BLaER1 (cell line): ENCODE data around the gene SEMA5A.

Source experiments
- H3K27ac ChIP-seq: shearing (Covaris generic); formaldehyde crosslinking; 2 replicates; pipeline ENCODE4 v1.8.1; 2022
- H3K27me3 ChIP-seq: shearing (Covaris generic); formaldehyde crosslinking; 2 replicates; pipeline ENCODE4 v1.8.1; 2022
- H3K36me3 ChIP-seq: shearing (Covaris generic); formaldehyde crosslinking; 2 replicates; pipeline ENCODE4 v1.8.1; 2022
- H3K4me1 ChIP-seq: shearing (Covaris generic); formaldehyde crosslinking; 2 replicates; pipeline ENCODE4 v1.8.1; 2022
- H3K4me2 ChIP-seq: shearing (Covaris generic); formaldehyde crosslinking; 2 replicates; pipeline ENCODE4 v1.8.1; 2022
- H3K4me3 ChIP-seq: shearing (Covaris generic); formaldehyde crosslinking; 2 replicates; pipeline ENCODE4 v1.8.1; 2022
- H3K9ac ChIP-seq: shearing (Covaris generic); formaldehyde crosslinking; 2 replicates; pipeline ENCODE4 v1.8.1; 2022
- H3K9me3 ChIP-seq: shearing (Covaris generic); formaldehyde crosslinking; 2 replicates; pipeline ENCODE4 v1.8.1; 2022
- H4K20me1 ChIP-seq: shearing (Covaris generic); formaldehyde crosslinking; 2 replicates; pipeline ENCODE4 v1.8.1; 2022
- Cebpa-rat ChIP-seq: shearing (Covaris generic); IDR thresholded peaks from 2 replicates; pipeline ENCODE4 v1.8.1; 2022

The SEMA5A gene

DNA sequence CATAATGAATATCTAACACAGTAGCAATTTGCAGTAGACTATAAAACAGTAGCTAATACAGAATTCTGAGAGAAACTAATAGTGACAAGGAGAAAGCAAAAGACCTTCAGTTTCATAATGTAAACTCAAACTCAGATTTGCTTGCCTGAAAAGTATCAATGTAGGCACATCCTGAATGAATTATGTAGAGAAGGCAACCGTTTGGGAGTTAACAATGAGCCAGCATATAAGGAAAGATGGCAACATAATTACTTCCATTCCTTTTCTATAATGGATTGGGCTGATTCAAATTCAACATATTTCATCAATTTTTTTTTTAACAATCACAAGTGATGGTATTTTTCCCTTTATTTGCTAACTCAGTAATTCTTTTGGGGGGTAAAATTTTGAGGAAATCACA is 261.6 kb downstream of the SEMA5A start:
- no peaks in the 10 kb centered on the region for H3K9me3 ChIP-seq
- H3K9ac ChIP-seq, result no peak overlapping the region
- no peaks in the 10 kb centered on the region for H4K20me1 ChIP-seq
- no peaks in the 10 kb centered on the region for H3K27me3 ChIP-seq
- H3K4me3 ChIP-seq, result no peak overlapping the region
- no peak overlapping the region for H3K4me2 ChIP-seq
- no peak for TF ChIP-seq Cebpa-rat
- H3K27ac ChIP-seq, result no peak overlapping the region
- H3K36me3 ChIP-seq, result no peaks in the 10 kb centered on the region
- H3K4me1 ChIP-seq, result no peaks in the 10 kb centered on the region

DNA sequence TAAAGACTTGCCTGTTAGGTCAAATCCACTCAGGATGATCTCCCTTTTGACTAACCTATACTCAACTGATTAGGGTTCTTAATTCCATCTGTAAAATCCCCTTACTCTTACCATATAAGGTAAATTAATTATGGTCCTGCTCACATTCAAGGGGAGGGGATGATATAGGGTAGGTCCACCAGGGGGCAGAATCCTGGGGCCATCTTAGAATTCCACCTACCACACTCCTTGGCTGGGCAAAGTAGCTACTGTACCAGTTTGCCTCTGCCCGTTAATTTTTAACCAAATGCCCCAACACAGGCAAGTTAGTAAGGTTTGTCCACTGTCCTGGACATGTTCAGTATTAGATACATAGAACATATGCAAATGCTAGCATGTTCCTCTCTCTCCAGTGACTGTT is 262.4 kb downstream of the SEMA5A start:
- H4K20me1 ChIP-seq, result no peaks in the 10 kb centered on the region
- no peaks in the 10 kb centered on the region for H3K36me3 ChIP-seq
- H3K27ac ChIP-seq, result no peak overlapping the region
- no peak overlapping the region for H3K4me2 ChIP-seq
- no peak for TF ChIP-seq Cebpa-rat
- peaks cover 8% of the 10 kb centered on the region for H3K9me3 ChIP-seq
- H3K27me3 ChIP-seq, result no peaks in the 10 kb centered on the region
- no peaks in the 10 kb centered on the region for H3K4me1 ChIP-seq
- no peak overlapping the region for H3K9ac ChIP-seq
- no peak overlapping the region for H3K4me3 ChIP-seq

DNA sequence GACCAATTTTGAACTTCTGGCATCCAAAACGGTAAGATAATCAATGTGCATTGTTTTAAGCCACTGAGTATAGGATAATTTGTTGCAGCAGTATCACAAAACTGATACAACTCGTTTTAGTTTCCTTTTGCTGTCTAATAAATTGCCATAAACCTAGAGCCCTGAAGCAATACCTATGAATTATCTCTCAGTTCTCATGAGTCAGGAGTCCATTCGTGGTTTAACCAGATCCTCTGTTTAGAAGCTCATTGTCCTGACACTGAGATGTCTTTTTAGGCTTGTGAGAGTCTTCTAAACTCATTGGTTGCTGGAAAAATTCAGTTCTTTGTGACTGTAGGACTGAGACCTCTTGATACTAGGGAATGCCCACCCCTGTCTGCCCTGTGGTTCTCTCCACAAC is 262.9 kb downstream of the SEMA5A start:
- H3K4me1 ChIP-seq, result no peaks in the 10 kb centered on the region
- peaks cover 12% of the 10 kb centered on the region for H3K9me3 ChIP-seq
- no peak for TF ChIP-seq Cebpa-rat
- H3K4me3 ChIP-seq, result no peak overlapping the region
- H3K9ac ChIP-seq, result no peak overlapping the region
- no peak overlapping the region for H3K4me2 ChIP-seq
- H4K20me1 ChIP-seq, result no peaks in the 10 kb centered on the region
- H3K36me3 ChIP-seq, result no peaks in the 10 kb centered on the region
- H3K27me3 ChIP-seq, result no peaks in the 10 kb centered on the region
- H3K27ac ChIP-seq, result no peak overlapping the region

DNA sequence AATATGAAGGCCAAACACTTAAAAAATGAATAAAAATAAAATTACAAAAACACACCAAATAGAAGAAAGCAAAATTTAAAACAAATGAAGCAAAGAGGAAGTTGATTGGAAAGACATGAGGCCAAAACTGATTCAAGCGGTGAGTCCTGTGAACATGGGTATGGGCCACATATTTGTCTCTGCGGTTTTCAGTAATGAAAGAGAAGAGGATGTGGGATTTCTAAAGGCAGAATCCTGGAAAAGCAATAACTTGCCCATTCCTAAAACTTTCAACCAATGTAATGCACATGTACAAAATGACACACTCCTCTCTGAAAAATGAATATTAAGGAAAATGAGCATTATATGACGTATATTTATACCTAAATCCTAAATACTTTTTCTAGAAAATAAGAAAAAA is 263.7 kb downstream of the SEMA5A start:
- no peak overlapping the region for H3K27ac ChIP-seq
- no peak for TF ChIP-seq Cebpa-rat
- H3K9me3 ChIP-seq, result peaks cover 17% of the 10 kb centered on the region
- H3K4me1 ChIP-seq, result no peaks in the 10 kb centered on the region
- no peaks in the 10 kb centered on the region for H4K20me1 ChIP-seq
- no peak overlapping the region for H3K4me2 ChIP-seq
- no peak overlapping the region for H3K4me3 ChIP-seq
- no peak overlapping the region for H3K9ac ChIP-seq
- H3K36me3 ChIP-seq, result no peaks in the 10 kb centered on the region
- H3K27me3 ChIP-seq, result no peaks in the 10 kb centered on the region

DNA sequence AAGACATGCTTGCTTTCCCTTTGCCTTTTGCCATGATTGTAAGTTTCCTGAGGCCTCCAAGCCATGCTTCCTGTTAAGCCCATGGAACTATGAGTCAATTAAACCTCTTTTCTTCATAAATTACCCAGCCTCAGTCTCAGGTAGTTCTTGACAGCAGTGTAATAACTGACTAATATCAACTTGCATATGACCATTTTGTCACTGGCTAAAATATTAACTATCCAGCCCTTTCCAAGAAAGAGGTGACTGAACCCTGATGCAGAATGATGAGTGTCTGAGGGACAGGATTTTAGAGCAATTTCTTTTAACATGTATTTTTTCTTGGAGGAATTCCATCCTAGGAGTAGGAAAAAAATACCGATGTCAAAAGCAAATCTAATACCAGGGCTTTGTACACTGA is 266.1 kb downstream of the SEMA5A start:
- H3K4me3 ChIP-seq, result no peak overlapping the region
- H3K9ac ChIP-seq, result no peak overlapping the region
- H3K27ac ChIP-seq, result no peak overlapping the region
- peaks cover 17% of the 10 kb centered on the region for H3K9me3 ChIP-seq
- no peaks in the 10 kb centered on the region for H3K36me3 ChIP-seq
- no peak overlapping the region for H3K4me2 ChIP-seq
- no peaks in the 10 kb centered on the region for H3K27me3 ChIP-seq
- no peaks in the 10 kb centered on the region for H4K20me1 ChIP-seq
- no peak for TF ChIP-seq Cebpa-rat
- H3K4me1 ChIP-seq, result no peaks in the 10 kb centered on the region

DNA sequence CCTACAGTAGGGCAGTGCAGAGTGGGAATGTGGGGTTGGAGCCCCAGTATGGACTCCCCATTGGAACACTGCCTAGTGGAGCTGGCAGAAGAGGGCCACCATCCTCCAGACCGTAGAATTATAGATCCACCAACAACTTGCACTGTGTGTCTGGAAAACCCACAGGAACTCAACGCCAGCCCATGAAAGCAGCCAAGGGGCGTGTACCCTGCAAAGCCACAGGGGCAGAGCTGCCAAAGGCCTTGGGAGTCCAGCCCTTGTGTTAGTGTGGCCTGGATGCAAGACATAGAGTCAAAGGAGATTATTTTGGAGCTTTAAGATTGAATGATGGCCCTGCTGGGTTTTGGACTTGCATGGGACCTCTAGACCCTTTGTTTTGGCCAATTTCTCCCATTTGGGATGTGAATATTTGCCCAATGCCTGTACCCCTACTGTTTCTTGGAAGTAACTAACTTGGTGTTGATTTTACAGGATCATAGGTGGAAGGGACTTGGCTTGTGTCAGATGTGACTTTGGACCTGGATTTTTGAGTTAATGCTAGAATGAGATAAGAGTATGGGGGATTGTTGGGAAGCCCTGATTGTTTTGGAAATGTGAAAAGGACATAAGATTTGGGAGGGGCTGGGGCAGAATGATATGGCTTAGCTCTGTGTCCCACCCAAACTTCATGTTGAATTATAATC is 266.8 kb downstream of the SEMA5A start:
- no peaks in the 10 kb centered on the region for H3K4me1 ChIP-seq

DNA sequence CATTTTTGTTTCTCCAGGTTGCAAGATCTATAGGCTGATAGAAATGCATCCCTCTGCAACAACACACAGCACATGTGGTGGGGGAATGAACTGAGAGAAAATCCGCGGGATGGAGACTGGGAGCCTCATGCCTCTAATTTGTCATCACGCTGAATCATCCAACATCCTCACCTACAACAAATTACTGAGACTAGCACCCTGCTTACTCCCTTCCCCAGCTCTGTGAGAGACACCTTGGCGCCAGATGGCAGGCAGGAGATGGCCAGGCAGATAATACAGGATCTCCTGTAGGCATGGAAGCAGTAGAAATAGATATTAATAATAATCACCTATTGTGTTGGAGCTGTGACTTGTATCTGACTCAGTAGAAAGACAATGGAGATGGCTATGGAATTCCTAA is 276.9 kb downstream of the SEMA5A start:
- H4K20me1 ChIP-seq, result no peaks in the 10 kb centered on the region
- no peak overlapping the region for H3K9ac ChIP-seq
- no peaks in the 10 kb centered on the region for H3K27me3 ChIP-seq
- H3K36me3 ChIP-seq, result no peaks in the 10 kb centered on the region
- H3K4me3 ChIP-seq, result no peak overlapping the region
- no peak overlapping the region for H3K4me2 ChIP-seq
- no peak for TF ChIP-seq Cebpa-rat
- peaks cover 16% of the 10 kb centered on the region; the same call in 1 of the 2 replicates for H3K9me3 ChIP-seq
- H3K4me1 ChIP-seq, result no peaks in the 10 kb centered on the region
- H3K27ac ChIP-seq, result no peak overlapping the region

More for the DNA sequence above, 266.8 kb downstream of the SEMA5A start:
- H3K36me3 ChIP-seq, result no peaks in the 10 kb centered on the region
- H3K4me2 ChIP-seq, result no peak overlapping the region
- no peak overlapping the region for H3K27ac ChIP-seq
- H3K9ac ChIP-seq, result no peak overlapping the region
- no peak for TF ChIP-seq Cebpa-rat
- H3K4me3 ChIP-seq, result no peak overlapping the region
- no peaks in the 10 kb centered on the region for H4K20me1 ChIP-seq
- peaks cover 17% of the 10 kb centered on the region for H3K9me3 ChIP-seq
- H3K27me3 ChIP-seq, result no peaks in the 10 kb centered on the region

DNA sequence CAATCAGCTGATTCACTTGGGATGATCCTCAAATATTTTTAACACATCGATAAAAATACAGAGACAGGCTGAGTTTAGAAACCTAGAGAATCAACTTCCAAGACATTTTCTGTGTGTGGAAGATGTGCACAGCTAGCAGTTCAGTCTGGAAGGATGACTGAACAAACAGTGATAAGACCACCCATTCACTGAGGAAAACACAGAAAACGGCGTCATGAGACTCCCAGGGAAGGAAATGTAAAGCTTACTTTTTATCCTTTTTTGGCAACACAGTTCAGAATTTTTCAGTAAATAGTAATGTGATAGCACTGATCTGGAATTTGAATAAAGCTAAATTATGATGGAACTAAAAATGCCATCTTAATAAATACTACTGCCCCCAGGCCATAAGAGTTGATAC is 277.6 kb downstream of the SEMA5A start:
- no peaks in the 10 kb centered on the region for H3K4me1 ChIP-seq
- H3K4me3 ChIP-seq, result no peak overlapping the region
- no peaks in the 10 kb centered on the region for H3K36me3 ChIP-seq
- no peak overlapping the region for H3K9ac ChIP-seq
- no peak overlapping the region for H3K27ac ChIP-seq
- no peak overlapping the region for H3K4me2 ChIP-seq
- no peaks in the 10 kb centered on the region for H3K27me3 ChIP-seq
- no peaks in the 10 kb centered on the region for H4K20me1 ChIP-seq
- TF ChIP-seq Cebpa-rat, result no peak
- H3K9me3 ChIP-seq, result peaks cover 16% of the 10 kb centered on the region; the same call in 1 of the 2 replicates

DNA sequence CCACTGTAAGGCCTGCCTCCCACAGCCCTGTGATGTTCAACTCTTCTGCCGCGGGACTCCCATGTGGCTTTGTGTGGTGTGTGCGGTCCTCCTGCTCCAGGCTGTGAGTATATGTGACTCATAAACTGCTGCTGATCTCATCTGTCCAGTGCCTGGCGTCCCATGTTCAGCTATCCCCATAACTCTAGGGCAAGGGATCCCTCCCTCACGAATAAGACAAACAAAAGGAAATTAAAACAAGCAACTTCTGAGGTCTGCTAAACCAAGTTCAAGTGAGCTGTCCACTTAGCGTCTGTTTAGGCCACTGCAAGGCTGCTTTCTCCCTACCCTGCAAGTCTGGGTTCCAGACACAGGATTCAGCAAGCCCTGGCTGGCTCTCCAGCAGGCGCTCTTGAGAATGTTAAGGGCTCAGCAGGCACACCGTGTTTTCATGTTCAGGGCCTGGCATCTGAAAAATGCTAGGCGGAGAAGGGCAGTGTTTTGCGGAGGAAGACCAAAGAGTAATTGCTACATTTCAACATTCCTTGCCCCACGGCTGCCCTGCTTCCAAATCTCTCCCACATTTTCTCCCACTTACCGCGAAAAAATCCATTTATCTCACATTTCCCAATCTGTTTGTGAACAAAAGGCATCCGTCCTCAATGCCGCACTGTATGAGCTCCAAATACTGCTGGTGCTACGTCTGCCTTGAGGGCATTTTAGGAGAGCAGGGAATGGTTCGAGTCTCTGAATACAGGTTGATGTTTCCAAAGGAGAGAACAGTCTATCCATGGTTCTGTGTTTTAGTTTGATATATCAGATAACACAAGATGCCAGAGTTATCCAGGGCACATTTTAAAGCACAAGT is 280.2 kb downstream of the SEMA5A start:
- H3K27me3 ChIP-seq, result no peaks in the 10 kb centered on the region
- no peak overlapping the region for H3K4me2 ChIP-seq
- no peaks in the 10 kb centered on the region for H4K20me1 ChIP-seq
- TF ChIP-seq Cebpa-rat, result no peak
- H3K9me3 ChIP-seq, result no peaks in the 10 kb centered on the region
- H3K9ac ChIP-seq, result no peak overlapping the region
- no peaks in the 10 kb centered on the region for H3K4me1 ChIP-seq
- no peak overlapping the region for H3K4me3 ChIP-seq
- H3K27ac ChIP-seq, result no peak overlapping the region
- no peaks in the 10 kb centered on the region for H3K36me3 ChIP-seq

DNA sequence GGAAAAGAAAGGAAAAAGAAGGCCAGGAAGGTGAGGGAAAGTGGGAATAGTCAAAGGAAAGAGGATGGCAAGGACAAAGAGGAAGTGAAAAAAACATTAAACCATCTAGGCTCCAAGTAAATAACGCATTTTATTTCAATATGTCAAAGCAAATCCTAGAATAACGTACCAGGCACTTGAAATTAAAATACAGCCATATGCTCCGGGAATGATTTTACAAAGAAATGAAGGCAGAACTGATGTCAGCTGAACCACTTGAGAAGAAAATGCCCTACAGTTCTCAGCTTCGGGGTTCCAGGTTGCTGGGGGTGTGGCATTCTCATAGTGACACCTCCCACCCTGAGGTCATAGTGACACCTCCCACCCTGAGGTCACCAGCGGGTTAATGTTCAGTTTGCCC is 281.6 kb downstream of the SEMA5A start:
- Histone ChIP-seq H3K4me2 (no peak overlapping the region), H4K20me1 (no peaks in the 10 kb centered on the region), H3K9me3 (no peaks in the 10 kb centered on the region), H3K4me1 (no peaks in the 10 kb centered on the region), H3K27ac (no peak overlapping the region), H3K9ac (no peak overlapping the region), H3K4me3 (no peak overlapping the region), H3K27me3 (no peaks in the 10 kb centered on the region), H3K36me3 (no peaks in the 10 kb centered on the region)
- TF ChIP-seq Cebpa-rat, result no peak
